Forelimb muscle (tissue), 1 donor: ENCODE measurements around the gene SGO2. TPM values are rescaled to one million over a fixed set of nuclear protein-coding genes. Genes with fewer than 3 reads are reported as not detected.
"Not testable (repeated sequence)": the region's sequence is repeated elsewhere in the genome, so short reads cannot be mapped to it uniquely, and the experiment has no call there.

Experiments used
- DNase-seq: peaks from one replicate; pipeline ENCODE4 v3.0.0-alpha.2; 2013; ENCODE audit warnings: low read depth
- polyA plus RNA-seq: library from polyadenylated mRNA; unstranded; fragments of 120-200 nt; gene quantifications from one replicate; pipeline ENCODE4 v1.2.1, GENCODE V29; 2013; ENCODE audit not compliant: insufficient read length

Gene SGO2
- polyA plus RNA-seq, 1 donor = 6.5 TPM

DNA sequence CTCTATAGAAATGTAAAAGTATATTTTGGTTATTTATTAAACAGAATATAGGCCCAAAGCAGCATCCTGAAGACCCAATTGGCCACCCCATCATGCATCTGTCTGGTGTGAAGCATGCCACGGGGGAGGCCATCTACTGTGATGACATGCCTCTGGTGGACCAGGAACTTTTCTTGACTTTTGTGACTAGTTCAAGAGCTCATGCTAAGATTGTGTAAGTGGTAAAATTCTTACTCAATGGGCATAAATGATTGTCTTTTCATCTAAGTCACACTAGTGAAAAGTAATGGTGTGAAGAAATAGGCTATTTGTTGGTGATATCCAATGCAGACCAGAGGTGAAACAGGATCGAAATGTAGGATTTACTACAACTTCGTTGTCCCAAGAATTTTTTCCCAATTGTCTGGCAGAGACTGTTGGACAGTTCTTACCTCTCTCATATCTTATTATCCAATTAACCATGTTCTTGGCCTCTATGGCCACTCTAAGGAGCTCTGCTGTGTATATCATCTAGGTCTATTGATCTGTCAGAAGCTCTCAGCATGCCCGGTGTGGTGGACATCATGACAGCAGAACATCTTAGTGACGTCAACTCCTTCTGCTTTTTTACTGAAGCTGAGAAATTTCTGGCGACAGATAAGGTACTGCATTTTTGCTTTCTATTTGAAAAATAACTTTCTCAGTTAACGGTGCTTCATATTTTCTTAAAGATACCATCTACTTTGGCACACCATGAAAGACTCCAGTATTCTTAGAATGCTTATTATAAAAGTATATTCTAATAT is 94.8 kb downstream of the SGO2 start:
- no peak for DNase-seq

DNA sequence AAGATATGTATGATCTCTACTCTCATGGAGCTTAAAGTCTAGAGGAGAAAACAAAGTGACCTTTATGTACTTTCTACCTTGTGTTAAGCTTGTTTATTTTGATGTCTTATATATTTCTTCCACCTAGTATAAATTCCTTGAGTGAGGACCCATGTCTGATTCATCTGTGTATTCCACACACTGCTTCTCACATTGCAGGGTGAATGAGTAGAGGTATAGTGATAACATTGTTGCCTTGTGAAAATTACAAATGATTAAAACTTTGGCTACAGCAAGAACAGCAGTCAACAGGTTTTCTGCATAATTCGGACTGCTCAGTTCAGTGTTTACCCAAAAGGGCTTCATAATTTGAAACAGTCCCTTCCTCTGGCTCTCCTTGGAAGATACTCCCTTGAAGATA is 96.1 kb downstream of the SGO2 start:
- no peak for DNase-seq

DNA sequence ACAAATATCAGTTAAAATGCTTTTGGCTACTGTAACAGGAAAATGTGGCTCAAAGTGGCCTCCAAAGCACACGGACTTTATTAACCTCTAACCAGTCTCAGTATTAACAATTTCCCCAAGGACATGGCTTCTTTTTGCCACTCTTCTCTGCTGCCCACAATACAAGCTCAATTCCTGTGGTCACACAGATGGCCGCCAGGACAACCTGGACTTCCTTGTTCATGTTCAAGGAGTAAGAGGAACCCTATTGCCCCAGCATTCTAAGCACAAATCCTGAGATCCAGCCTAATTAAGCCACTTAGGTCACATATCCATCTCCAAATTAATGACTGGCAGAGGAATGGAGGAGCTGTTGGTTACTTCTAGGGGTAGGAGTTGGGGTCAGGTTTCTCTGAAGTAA is 98.0 kb downstream of the SGO2 start:
- DNase-seq = no peak

DNA sequence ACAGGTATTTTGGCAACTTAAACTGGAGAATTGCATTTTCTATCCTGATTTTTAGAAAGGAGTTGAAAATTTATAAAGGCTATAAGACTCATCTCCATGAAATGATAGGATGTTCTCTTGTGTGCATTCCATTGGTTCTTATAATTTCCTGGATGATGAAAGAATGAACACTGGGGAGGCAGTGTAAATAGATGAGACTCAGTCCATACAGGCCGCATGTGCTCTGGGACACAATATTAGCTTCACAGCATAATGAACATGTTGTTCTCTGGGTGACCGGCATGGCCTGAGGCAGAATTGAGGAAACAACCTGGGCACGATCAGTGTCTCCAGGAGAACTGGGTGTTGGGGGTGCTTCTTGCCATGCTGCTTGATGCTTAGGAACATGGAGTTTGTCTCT is 98.7 kb downstream of the SGO2 start:
- no peak for DNase-seq

DNA sequence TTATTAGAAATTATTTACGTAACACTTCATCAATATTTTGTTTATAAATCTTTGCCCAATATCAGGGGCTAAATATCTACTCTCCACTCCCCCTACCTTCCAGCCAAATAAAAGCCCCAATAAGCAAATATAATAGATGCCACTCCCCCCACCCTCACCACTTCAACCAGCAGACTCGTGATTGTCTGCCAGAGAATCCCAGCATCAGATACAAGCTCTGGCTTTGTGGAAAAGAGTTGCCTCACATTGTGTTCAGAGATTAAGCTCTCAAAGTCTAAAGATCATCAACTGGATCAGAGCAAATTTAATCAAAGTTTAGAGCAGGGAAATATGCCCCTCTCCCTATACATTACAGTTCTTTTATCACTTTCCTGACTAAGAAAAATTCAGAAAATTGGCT is 99.3 kb downstream of the SGO2 start:
- no peak for DNase-seq

DNA sequence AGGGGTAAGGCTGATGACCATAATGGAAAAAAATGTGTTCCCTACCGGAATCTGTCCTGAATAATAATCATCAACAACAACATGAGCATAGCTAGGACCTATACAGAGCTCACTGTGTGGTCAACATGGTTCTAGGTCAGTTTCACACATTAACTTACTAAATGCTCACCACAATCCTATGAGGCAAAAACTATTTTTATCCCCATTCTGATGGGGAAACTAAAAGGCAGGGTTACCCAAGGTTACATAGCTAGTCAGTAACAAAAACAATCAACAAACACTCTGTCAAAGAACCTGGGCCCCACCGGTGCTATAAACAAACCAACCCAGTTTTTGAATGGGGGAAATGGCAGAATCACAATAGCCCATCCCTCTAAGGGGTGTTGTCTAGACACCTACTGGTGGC is 100.0 kb downstream of the SGO2 start:
- DNase-seq = no peak

DNA sequence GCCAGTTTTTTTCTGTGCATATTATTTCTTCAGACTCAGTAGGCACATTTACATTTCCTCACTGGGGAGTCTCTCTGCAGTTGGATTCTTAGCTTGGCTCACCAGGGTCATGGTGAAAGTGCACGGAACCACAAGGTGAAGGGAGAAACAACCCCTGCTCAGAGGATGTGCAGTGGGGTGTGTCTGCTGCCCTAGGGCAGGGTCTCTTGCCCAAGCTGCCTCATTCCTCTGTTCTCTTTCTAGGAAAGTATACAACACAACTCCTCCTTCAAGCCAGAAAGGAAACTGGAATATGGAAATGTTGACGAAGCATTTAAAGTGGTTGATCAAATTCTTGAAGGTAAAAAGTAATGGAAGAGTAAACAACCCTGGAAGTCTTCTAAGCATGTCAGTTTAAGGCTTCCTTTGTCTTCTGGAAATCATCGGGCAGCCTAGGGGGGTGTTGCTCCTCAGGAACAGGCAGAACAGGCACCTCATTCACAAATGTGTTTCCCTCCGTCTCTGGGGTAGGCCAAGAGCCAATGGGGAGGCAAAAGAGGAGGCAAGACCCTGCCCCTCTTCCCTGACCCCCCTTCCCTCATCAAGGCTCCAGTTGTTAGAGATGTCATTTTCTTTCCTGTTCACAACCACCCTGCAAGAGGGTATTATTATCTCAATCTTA is 101.2 kb downstream of the SGO2 start:
- no peak for DNase-seq

DNA sequence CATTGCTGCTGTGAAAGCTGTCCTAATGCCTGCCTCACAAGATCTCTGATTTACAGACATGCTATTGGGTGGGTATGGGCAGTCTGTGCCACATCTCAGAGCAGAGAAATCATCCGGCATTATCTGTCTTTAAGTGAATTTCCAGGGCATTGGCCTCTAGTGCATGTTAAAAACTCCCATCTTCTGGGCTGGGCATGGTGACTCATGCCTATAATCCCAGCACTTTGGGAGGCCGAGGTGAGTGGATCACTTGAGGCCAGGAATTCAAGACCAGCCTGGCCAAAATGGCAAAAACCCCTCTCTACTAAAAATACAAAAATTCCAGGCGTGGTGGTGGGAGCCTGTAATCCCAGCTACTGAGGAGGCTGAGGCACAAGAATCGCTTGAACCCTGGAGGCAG is 102.5 kb downstream of the SGO2 start:
- DNase-seq = not testable (repeated sequence)

DNA sequence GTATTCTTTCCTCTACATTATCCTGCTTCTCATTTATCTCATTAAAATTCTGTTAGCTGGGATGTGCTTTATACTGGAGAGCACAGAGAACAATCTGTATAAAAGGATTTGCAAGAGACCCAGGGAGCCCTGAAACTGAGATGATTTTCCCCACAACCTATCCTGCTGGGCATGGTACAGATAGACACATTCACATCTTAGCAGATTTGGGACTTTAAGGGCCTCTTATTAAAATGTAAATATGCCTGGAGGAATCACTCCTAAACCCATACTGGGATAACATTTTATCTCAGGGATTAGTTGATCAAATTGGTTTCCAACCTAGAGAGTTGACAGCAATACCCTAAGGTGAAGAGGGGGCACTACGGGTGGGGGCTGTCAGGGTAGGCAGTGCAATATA is 105.3 kb downstream of the SGO2 start:
- DNase-seq = no peak

Other genes starting within 250 kb of the SGO2 start
- gene SPATS2L, start 219.5 kb upstream of the SGO2 start, polyA plus RNA-seq = 224 TPM
- gene KCTD18, start 16.1 kb upstream of the SGO2 start, polyA plus RNA-seq = 10.3 TPM
- gene AOX1, start 59.8 kb downstream of the SGO2 start, polyA plus RNA-seq = 0.67 TPM